Calu3 (cell line): ENCODE results near the gene ARHGAP12. TPM values are rescaled to one million over a fixed set of nuclear protein-coding genes. Genes with fewer than 3 reads are reported as not detected.

Source experiments
- BruUV-seq: library from RNA; stranded (reverse); fragments of 400-500 nt; replicated peaks from 2 replicates; lab custom pipeline; 2021; lab: Mats Ljungman, UMichigan
- CTCF ChIA-PET: fragments of 300-600 bp; sonication (Branson Sonifier 250); formaldehyde crosslinking; loops from one replicate; lab custom pipeline; 2022; ENCODE audit warnings: antibody characterized with exemption; lab: Charles Lee
- DNase-seq: peaks from one replicate; pipeline ENCODE4 v3.0.0; 2022
- H3K27ac Mint-ChIP-seq: one replicate; pipeline ENCODE4 v1.8.0; 2022; ENCODE audit warnings: mixed read lengths; ENCODE audit not compliant: unreplicated experiment
- H3K27me3 Mint-ChIP-seq: one replicate; pipeline ENCODE4 v1.8.0; 2022; ENCODE audit warnings: mixed read lengths; ENCODE audit not compliant: unreplicated experiment
- H3K36me3 Mint-ChIP-seq: one replicate; pipeline ENCODE4 v1.8.0; 2022; ENCODE audit warnings: mild to moderate bottlenecking, moderate library complexity, mixed read lengths; ENCODE audit not compliant: insufficient read depth, unreplicated experiment
- H3K4me1 Mint-ChIP-seq: one replicate; pipeline ENCODE4 v1.8.0; 2022; ENCODE audit warnings: mild to moderate bottlenecking, low read depth, mixed read lengths; ENCODE audit not compliant: unreplicated experiment
- H3K4me3 Mint-ChIP-seq: one replicate; pipeline ENCODE4 v1.8.0; 2022; ENCODE audit warnings: mild to moderate bottlenecking, low read depth, moderate library complexity, mixed read lengths; ENCODE audit not compliant: unreplicated experiment
- H3K9me3 Mint-ChIP-seq: one replicate; pipeline ENCODE4 v1.8.0; 2022; ENCODE audit warnings: low read depth, mixed read lengths; ENCODE audit not compliant: unreplicated experiment
- intact Hi-C: fragments of 100-400 bp; cut with micrococcal nuclease; formaldehyde crosslinking; loops from one replicate; pipeline ENCODE4 v1.10.0; 2022; ENCODE audit not compliant: unreplicated experiment
- total RNA-seq: library from RNA; stranded (reverse); gene quantifications from 2 replicates; pipeline ENCODE4 v1.2.3, GENCODE V29; 2022
- TF ChIP-seq, protein P1 (sequence below): fragments of 200-600 bp; IDR thresholded peaks from one replicate; pipeline ENCODE4 v1.8.0; 2022; ENCODE audit warnings: antibody characterized with exemption; ENCODE audit not compliant: unreplicated experiment

Gene ARHGAP12
- total RNA-seq, 1 experiment from 2014 or later = 56.0 TPM

DNA sequence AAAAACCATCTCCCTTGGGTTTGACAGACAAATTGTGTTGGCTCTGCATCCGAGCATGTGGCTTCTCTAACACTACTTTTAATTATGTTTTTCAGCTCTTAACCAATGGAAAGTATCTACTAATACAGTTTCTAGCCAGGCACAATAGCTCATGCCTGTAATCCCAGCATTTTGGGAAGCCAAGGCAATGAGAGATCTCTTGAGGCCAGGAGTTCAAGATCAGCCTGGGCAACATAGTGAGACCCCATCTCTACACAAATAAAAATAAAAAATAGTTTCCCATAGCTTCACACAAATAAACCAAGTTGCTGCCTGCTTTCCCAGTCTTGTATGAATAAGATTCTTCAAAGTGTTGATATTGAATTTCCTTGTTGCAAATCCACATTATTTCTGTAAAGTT is 13.8 kb upstream of the ARHGAP12 start:
- CTCF ChIA-PET = interaction anchor here (0.5 to 0.9 kb wide), 3 partner anchors 41 to 80 kb away, joined by 3 to 6 read pairs (median 4); no protein-coding TSS in a partner anchor
- no peak for DNase-seq
- no peaks in the 10 kb centered on the region for H3K9me3 Mint-ChIP-seq
- H3K27ac Mint-ChIP-seq = peak overlapping the region; percentile 82
- H3K4me3 Mint-ChIP-seq = no peak overlapping the region
- intact Hi-C loops = no loop called here
- H3K36me3 Mint-ChIP-seq = peaks cover 15% of the 10 kb centered on the region
- TF ChIP-seq, protein P1, sequence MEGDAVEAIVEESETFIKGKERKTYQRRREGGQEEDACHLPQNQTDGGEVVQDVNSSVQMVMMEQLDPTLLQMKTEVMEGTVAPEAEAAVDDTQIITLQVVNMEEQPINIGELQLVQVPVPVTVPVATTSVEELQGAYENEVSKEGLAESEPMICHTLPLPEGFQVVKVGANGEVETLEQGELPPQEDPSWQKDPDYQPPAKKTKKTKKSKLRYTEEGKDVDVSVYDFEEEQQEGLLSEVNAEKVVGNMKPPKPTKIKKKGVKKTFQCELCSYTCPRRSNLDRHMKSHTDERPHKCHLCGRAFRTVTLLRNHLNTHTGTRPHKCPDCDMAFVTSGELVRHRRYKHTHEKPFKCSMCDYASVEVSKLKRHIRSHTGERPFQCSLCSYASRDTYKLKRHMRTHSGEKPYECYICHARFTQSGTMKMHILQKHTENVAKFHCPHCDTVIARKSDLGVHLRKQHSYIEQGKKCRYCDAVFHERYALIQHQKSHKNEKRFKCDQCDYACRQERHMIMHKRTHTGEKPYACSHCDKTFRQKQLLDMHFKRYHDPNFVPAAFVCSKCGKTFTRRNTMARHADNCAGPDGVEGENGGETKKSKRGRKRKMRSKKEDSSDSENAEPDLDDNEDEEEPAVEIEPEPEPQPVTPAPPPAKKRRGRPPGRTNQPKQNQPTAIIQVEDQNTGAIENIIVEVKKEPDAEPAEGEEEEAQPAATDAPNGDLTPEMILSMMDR = no peak
- no peaks in the 10 kb centered on the region for H3K27me3 Mint-ChIP-seq
- TSS peak; percentile 81 for BruUV-seq
- peaks cover 55% of the 10 kb centered on the region for H3K4me1 Mint-ChIP-seq

DNA sequence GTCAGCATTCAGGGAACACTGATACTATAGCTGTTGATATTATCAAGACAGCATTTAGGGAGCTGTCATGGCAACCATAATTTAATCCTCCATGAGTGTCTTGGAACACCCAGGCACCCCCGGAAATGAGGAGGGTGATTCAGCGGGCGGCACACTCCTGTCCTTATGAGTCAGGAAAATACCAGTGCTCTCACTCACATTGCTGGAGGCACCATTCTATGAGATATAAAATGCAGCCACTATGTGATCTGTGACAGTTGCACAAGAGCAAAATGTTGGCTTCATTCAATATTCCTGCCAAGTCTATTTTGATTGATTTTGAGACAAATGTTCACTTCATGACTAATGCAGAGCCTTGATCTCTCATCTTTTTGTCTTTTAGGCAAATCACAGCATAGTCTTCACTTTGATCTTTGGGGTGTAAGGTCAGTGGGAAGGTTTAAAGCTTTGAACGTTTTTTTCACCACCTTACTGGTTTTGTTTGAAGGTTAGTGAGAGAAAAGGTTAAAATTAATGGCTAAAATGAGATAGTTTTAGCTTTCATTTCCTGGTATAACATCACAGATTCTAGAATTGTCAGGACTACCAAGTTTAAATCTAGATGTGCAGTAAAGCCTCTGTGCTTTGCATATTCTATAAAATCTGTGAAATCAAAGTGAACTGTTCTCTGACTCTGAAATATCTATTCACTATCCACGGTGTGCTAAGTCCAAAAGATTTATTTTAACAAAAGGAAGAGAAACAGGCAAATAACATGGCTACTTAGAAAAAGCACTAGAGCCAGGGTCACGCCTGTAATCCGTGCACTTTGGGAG is 12.4 kb upstream of the ARHGAP12 start:
- H3K27me3 Mint-ChIP-seq = no peaks in the 10 kb centered on the region
- CTCF ChIA-PET = interaction anchor here (0.6 to 1.5 kb wide), 3 partner anchors 11 to 187 kb away, joined by 4 to 8 read pairs (median 6); no protein-coding TSS in a partner anchor
- peaks cover 56% of the 10 kb centered on the region for H3K4me1 Mint-ChIP-seq
- H3K4me3 Mint-ChIP-seq = peak overlapping the region; percentile 30
- BruUV-seq = TSS peak; percentile 74
- H3K36me3 Mint-ChIP-seq = peaks cover 14% of the 10 kb centered on the region
- peak overlapping the region; percentile 82 for H3K27ac Mint-ChIP-seq
- TF ChIP-seq, protein P1 = no peak
- DNase-seq = peak; percentile 91
- intact Hi-C loops = no loop called here
- H3K9me3 Mint-ChIP-seq = no peaks in the 10 kb centered on the region

DNA sequence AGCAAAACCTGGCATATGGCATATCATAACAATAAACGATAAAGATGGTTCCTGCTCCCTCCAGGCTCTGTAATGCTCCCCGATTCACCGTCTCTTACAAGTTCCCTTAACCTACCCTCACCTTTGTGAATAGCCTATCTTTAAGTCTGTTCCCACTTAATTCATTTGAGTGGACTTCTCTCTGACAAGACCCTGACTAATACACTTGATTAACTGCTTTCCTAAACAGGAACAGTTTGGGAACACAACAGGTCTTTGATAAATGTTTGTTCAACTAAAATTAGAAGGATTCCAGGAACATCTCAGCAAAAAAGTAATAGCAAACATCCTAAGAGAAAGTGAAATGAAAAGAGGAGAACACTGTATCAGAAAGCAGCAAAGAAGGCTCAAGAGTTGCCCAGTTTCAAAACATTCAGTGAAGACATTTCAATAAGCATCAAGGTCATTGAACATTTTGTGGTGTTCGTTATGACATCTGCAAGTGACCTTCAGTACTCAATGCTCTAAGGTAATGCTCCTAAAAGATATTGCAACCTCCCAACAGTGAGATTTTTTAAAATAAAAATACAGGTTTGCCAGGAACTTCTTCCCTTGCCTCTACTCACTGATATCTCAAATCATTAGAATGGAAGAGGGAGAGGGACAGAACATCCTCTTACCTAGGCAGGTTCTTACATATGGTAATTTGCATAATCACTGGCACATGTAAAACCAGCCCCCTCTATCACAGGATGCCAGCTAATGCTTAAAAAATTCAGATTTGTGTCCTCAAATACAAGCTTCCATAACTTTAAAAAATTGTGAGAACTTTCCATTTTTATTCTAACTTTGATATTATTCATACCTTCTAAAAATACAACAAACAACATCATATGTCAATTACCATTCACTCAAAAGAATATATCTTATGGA is 11.4 kb upstream of the ARHGAP12 start:
- no peak for DNase-seq
- H3K9me3 Mint-ChIP-seq = no peaks in the 10 kb centered on the region
- H3K27me3 Mint-ChIP-seq = no peaks in the 10 kb centered on the region
- intact Hi-C loops = no loop called here
- H3K4me3 Mint-ChIP-seq = peak overlapping the region; percentile 30
- peaks cover 14% of the 10 kb centered on the region for H3K36me3 Mint-ChIP-seq
- H3K4me1 Mint-ChIP-seq = peaks cover 56% of the 10 kb centered on the region
- TSS peak; percentile 75 for BruUV-seq
- H3K27ac Mint-ChIP-seq = peak overlapping the region; percentile 82
- TF ChIP-seq, protein P1 = no peak
- CTCF ChIA-PET = interaction anchor here (1.3 to 1.5 kb wide), 2 partner anchors 10 to 78 kb away, joined by 4 to 6 read pairs; no protein-coding TSS in a partner anchor

DNA sequence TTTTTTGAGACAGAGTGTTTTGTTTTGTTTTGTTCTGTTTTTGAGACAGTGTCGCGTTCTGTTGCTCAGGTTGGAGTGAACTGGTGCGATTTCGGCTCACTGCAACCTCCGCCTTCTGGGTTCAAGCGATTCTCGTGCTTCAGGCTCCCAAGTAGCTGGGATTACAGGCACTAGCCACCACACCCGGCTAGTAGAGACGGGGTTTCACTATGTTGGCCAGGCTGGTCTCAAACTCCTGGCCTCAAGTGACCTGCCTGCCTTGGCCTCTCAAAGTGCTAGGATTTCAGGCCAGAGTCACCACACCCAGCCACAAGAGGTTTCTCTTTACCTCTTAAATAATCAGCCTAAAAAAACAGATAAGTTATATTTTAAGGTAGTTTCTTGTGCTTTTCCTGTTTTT is 8.7 kb upstream of the ARHGAP12 start:
- Mint-ChIP-seq H3K4me1 (peaks cover 36% of the 10 kb centered on the region), H3K9me3 (no peaks in the 10 kb centered on the region), H3K27ac (peak overlapping the region; percentile 92), H3K4me3 (peak overlapping the region; percentile 58), H3K27me3 (no peaks in the 10 kb centered on the region), H3K36me3 (peaks cover 14% of the 10 kb centered on the region)
- no peak for DNase-seq
- BruUV-seq = no TSS peak
- CTCF ChIA-PET = interaction anchor here (0.6 to 0.7 kb wide), 2 partner anchors 16 to 71 kb away, joined by 3 read pairs; no protein-coding TSS in a partner anchor
- TF ChIP-seq, protein P1 = no peak
- intact Hi-C loops = no loop called here
